D721Med (cell line): ENCODE results near the gene HRG.

Experiments used
- DNase-seq: peaks from one replicate; pipeline ENCODE4 v3.0.0; 2011; ENCODE audit warnings: low spot score; ENCODE audit not compliant: insufficient read length
- FAIRE-seq: peaks from 2 replicates; lab custom pipeline; 2011; peaks lifted over from hg19 to GRCh38; lab: Jason Lieb, UNC
- TF ChIP-seq, protein P1 (sequence below): IDR thresholded peaks from 2 replicates; pipeline ENCODE4 v1.5.1; 2012; ENCODE audit warnings: mild to moderate bottlenecking, control low read depth; ENCODE audit not compliant: insufficient read depth; ENCODE audit errors: missing control alignments

The HRG gene

DNA sequence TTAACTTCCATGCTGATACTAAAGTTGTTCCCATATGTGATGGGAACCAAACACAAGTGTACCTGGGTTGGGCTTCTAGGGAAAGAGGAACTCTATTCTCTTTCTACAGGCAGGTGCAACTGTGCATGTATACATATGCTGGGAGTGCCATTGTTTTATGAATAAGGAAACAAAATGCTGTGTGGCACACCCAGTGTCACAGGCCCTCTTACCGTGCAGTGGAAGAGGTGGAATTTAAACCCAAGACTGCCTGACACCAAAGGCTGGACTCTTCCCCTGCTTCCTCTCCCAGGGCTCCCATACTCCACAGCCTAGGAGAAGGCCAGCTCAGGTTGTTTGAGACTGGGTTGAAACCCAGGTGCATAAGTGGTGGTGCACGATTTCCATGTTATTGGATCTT is 27.6 kb upstream of the HRG start:
- FAIRE-seq = no peak
- TF ChIP-seq, protein P1, sequence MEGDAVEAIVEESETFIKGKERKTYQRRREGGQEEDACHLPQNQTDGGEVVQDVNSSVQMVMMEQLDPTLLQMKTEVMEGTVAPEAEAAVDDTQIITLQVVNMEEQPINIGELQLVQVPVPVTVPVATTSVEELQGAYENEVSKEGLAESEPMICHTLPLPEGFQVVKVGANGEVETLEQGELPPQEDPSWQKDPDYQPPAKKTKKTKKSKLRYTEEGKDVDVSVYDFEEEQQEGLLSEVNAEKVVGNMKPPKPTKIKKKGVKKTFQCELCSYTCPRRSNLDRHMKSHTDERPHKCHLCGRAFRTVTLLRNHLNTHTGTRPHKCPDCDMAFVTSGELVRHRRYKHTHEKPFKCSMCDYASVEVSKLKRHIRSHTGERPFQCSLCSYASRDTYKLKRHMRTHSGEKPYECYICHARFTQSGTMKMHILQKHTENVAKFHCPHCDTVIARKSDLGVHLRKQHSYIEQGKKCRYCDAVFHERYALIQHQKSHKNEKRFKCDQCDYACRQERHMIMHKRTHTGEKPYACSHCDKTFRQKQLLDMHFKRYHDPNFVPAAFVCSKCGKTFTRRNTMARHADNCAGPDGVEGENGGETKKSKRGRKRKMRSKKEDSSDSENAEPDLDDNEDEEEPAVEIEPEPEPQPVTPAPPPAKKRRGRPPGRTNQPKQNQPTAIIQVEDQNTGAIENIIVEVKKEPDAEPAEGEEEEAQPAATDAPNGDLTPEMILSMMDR = no peak
- no peak for DNase-seq

DNA sequence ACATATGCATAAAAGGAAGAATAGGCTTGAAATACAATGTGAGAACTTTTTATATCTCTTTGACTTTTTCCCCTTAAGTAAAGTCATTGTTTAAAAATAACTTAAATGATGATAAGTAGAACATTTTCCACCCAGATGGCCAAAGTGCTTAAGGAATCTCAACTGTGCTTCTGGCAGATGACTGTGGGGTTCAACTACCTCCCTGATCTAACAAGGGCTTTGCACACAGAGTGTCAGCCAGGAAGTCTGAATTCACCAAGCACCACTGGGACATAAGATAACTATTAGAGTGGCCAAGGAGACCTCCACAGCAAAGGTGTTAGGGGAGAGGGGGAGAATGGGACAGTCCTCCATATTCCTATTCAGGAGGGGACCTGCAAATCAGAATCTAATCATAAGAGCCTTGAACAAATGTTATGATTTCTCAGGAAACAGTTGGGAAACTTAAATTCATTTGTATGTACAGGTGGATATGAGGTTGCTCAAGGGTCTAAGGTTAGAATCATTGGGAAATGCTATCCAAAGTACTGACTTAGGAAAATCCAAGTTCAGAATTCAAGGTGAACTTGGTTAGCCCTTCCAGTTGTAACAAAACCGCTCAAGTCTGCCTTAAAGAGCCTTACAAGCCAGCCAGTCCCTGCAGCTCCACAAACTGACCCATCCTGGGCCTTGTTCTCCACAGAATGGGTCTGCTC is 25.9 kb upstream of the HRG start, which contains the start of gene FETUB:
Gene FETUB, plus strand, starts transcription at position 622 of the 695 bp plus-strand sequence. Its CDS starts 62 bp downstream, at position 684.
- no peak for FAIRE-seq
- TF ChIP-seq, protein P1 = no peak

GRCh38 chr3:186640473-186640818 is 25.4 kb upstream of the HRG start:
- DNase-seq (no peak), FAIRE-seq (no peak)
- TF ChIP-seq, protein P1 = no peak

More for the DNA sequence above, 25.9 kb upstream of the HRG start, which contains the start of gene FETUB:
- DNase-seq = no peak

- no peak for FAIRE-seq
- TF ChIP-seq, protein P1 = no peak
- no peak for DNase-seq
Measured at GRCh38 chr3:186640929-186641328, 24.9 kb upstream of the HRG start.

- FAIRE-seq (no peak), DNase-seq (no peak)
- TF ChIP-seq, protein P1 = no peak
Measured at GRCh38 chr3:186642014-186642413, 23.8 kb upstream of the HRG start.

DNA sequence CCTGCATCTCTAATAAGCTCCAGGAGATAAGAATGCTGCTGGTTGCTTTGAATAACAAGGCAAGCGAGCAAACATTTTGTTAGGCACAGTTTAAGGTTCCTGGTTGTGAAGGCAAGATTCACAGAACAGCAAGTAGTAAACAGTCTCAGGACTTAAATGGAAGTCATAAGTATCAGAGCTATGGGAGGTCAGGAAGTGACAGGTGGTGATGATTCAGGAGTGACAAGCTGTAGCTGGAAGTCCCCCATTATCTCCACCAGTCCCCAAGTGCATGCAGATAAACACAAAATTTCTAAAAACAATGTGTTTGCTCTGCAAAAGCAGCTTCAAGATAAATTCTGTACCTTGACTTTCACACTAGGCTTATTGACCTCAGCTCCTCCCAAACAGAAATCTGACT is 22.3 kb upstream of the HRG start:
- DNase-seq (no peak), FAIRE-seq (no peak)
- TF ChIP-seq, protein P1 = no peak

DNA sequence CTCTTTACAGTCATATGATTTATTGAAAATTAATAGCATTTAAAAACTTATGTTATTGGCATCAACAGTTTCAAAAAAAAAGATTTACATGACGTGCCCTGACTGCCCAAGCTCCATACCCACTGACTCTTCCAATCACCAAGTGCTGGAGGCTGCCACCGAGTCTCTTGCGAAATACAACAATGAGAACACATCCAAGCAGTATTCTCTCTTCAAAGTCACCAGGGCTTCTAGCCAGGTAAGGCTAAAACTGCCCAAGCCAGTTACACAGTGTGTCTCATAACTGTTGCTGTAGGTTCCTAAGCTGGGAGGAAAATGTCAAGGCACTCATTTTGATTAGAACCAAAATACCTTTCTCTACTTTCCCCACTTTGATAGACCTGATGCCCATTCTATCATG is 21.1 kb upstream of the HRG start:
- TF ChIP-seq, protein P1 = no peak
- FAIRE-seq = no peak
- no peak for DNase-seq
